ENCODE data around the gene HSD17B3.
"Not testable (repeated sequence)": the region's sequence is repeated elsewhere in the genome, so short reads cannot be mapped to it uniquely, and the experiment has no call there.

Gene HSD17B3

DNA sequence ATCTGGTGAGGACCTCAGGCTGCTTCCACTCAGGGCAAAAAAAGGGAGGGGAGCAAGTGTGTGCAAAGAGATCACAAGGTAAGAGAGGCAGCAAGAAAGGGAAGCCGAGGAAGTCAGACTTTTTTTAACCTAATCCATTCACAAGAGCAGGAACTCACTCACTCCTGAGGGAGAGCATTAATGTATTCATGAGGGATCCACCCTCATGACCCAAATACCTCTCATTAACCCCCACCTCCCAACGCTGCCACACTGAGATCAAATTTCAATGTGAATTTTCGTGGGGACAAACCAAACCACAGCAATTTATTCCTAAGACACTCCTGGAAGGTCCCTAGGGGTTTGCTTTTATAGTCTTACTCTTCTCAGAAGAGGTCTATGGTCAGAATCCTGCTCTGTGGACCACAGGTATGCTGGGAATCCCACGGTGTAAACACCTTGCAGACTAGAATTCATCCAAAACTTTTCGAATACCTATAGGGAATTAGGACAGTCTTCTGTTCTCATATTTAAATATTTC lies 108.7 kb downstream of the HSD17B3 start:
- no peak overlapping the region for H3K4me3 ChIP-seq (ENCODE audit: low read depth, low read length)
- DNase-seq (ENCODE audit: low read depth), result no peak
- TF ChIP-seq MYC (IDR thresholded peaks at IDR 0.05; ENCODE audit: low read depth, low read length), result no peak

DNA sequence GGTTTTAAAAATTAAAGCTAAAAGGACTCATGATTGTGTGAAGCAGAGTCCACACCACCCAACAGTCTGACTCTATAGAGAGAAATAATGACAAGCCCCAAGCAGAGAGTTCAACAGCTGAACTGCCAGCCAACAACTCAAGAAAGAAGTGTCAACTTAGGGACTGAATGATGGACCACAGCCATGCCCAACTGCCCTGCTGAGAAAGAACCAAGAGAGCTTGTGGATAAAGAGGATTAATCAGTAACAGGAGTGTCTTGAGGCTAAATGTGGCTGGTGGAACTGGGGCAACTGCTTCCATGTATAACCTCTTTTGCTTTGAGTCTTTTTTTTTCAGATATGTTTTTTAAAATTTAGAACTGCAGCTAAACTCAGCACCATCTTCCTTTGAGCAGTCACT lies 109.3 kb downstream of the HSD17B3 start:
- DNase-seq (ENCODE audit: low read depth), result no peak
- no peak for TF ChIP-seq MYC (IDR thresholded peaks at IDR 0.05; ENCODE audit: low read depth, low read length)
- TF ChIP-seq, protein P1, sequence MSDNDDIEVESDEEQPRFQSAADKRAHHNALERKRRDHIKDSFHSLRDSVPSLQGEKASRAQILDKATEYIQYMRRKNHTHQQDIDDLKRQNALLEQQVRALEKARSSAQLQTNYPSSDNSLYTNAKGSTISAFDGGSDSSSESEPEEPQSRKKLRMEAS (IDR thresholded peaks at IDR 0.05; ENCODE audit: low read depth, low read length), result no peak
- TF ChIP-seq POLR2A (IDR thresholded peaks at IDR 0.05; ENCODE audit: extremely low read depth, insufficient read length), result no peak
- TF ChIP-seq, protein P2, sequence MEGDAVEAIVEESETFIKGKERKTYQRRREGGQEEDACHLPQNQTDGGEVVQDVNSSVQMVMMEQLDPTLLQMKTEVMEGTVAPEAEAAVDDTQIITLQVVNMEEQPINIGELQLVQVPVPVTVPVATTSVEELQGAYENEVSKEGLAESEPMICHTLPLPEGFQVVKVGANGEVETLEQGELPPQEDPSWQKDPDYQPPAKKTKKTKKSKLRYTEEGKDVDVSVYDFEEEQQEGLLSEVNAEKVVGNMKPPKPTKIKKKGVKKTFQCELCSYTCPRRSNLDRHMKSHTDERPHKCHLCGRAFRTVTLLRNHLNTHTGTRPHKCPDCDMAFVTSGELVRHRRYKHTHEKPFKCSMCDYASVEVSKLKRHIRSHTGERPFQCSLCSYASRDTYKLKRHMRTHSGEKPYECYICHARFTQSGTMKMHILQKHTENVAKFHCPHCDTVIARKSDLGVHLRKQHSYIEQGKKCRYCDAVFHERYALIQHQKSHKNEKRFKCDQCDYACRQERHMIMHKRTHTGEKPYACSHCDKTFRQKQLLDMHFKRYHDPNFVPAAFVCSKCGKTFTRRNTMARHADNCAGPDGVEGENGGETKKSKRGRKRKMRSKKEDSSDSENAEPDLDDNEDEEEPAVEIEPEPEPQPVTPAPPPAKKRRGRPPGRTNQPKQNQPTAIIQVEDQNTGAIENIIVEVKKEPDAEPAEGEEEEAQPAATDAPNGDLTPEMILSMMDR (IDR thresholded peaks at IDR 0.05; ENCODE audit: low read depth, low read length), result no peak
- H3K4me3 ChIP-seq (ENCODE audit: low read depth, low read length), result no peak overlapping the region

DNA sequence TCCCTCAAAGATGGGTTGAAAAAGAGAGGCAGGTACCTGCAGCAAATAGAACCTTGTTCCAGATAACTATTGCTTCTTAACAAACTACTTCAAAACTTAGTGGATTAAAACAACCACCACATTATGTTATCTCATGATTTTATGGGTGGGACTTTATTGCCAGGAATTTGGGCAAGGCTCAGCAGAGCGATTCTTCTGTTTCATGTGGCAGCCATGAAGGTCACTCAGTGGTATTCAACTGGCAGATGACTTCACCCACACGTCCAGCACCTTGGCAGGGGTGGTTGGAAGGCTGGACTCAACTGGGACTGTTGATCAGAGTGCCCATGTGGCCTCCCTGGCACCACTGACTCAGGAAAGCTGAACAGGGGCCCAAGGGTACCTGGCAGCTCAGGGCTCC lies 112.0 kb downstream of the HSD17B3 start:
- DNase-seq (ENCODE audit: low read depth), result no peak
- no peak overlapping the region for H3K4me3 ChIP-seq (ENCODE audit: low read depth, low read length)
- TF ChIP-seq, protein P2 (IDR thresholded peaks at IDR 0.05; ENCODE audit: low read depth, low read length), result no peak
- TF ChIP-seq, protein P1 (IDR thresholded peaks at IDR 0.05; ENCODE audit: low read depth, low read length), result no peak
- TF ChIP-seq MYC (IDR thresholded peaks at IDR 0.05; ENCODE audit: low read depth, low read length) (no peak), POLR2A (IDR thresholded peaks at IDR 0.05; ENCODE audit: extremely low read depth, insufficient read length) (no peak)

DNA sequence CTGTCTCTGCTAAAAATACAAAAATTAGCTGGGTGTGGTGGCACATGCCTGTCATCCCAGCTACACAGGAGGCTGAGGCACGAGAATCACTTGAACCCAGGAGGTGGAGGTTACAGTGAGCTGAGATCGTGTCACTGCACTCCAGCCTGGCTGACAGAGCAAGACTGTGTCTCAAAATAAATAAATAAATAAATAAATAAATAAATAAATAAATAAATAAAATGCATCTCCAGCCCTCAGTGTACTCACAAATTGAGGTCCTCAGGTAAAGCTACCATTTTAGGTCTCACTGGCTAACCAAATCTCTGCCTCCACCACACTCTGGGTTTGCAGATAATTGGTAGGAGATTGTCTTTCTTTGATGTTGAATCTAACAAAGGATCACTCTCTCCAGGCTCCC lies 112.4 kb downstream of the HSD17B3 start:
- H3K4me3 ChIP-seq (ENCODE audit: low read depth, low read length); DNase-seq (ENCODE audit: low read depth): not testable (repeated sequence)

DNA sequence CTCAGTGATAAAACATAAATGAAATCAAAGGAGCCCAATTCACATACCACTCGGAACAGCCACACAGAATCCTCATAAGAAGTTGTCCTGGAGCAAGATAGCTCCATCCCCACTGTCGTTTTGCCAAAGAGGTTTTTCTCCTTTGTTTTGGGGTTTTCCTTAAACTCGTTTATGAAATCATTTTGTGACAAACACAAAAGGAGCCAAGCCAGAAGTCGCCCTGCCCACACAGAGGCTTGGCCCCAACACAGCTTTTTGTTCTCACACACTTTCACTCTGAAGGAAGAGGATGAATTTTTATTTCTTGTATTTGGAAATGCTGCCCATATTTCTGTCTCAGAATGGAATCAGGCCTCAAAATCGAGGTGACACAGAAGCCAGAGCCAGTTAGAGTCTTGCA lies 113.4 kb downstream of the HSD17B3 start:
- H3K4me3 ChIP-seq (ENCODE audit: low read depth, low read length), result no peak overlapping the region
- no peak for TF ChIP-seq MYC (IDR thresholded peaks at IDR 0.05; ENCODE audit: low read depth, low read length)
- no peak for TF ChIP-seq POLR2A (IDR thresholded peaks at IDR 0.05; ENCODE audit: extremely low read depth, insufficient read length)
- TF ChIP-seq, protein P2 (IDR thresholded peaks at IDR 0.05; ENCODE audit: low read depth, low read length), result no peak
- TF ChIP-seq, protein P1 (IDR thresholded peaks at IDR 0.05; ENCODE audit: low read depth, low read length), result no peak
- no peak for DNase-seq (ENCODE audit: low read depth)

DNA sequence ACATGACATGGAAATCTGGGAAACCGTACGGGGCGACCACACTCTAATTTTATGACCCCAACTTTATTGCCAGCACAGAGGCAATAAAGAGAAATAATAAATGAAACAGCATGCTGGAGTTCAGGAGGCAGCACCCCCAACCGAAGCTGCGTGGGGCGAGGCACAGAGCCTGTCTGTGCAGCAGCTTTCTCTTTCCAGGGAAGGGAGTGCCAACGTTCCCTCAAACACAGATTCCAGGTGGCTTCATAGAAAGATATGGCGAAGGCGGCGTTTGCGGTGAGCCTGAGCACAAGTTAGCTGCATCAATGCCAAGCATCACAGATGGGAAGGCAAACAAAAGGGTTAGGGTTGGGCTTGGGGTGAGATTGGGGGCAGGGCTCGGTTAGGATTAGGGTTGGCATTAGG lies 114.8 kb downstream of the HSD17B3 start:
- TF ChIP-seq, protein P1 (IDR thresholded peaks at IDR 0.05; ENCODE audit: low read depth, low read length), result no peak
- DNase-seq (ENCODE audit: low read depth), result no peak
- H3K4me3 ChIP-seq (ENCODE audit: low read depth, low read length), result no peak overlapping the region

DNA sequence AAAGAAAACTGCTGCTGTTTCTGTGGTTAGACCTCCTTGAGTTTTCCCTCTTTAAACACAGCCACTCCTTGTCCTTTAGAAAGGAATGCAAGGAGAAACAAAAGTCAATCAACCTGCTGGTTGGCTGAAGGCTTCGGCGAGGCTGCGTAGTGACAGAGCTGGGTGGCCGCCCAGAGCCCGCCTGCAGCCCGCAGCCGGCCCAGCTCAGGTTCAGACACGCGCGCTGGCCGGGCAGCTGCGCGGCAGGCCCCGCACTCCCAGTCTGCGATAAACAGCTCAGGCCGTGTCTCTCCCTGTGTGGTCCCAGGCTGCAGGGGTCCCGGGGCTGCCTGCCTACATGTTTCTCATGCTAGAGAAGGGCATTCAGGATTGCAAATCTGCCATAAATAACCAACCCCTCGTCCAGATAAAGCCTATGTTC lies 115.4 kb downstream of the HSD17B3 start:
- no peak for TF ChIP-seq MYC (IDR thresholded peaks at IDR 0.05; ENCODE audit: low read depth, low read length)
- TF ChIP-seq, protein P1 (IDR thresholded peaks at IDR 0.05; ENCODE audit: low read depth, low read length), result no peak
- TF ChIP-seq, protein P2 (IDR thresholded peaks at IDR 0.05; ENCODE audit: low read depth, low read length), result no peak
- no peak for TF ChIP-seq POLR2A (IDR thresholded peaks at IDR 0.05; ENCODE audit: extremely low read depth, insufficient read length)
- H3K4me3 ChIP-seq (ENCODE audit: low read depth, low read length), result no peak overlapping the region
- DNase-seq (ENCODE audit: low read depth), result no peak
